Activated CD8-positive, alpha-beta memory T cell treated with anti-CD3 and anti-CD28 coated beads, Interleukin-2, amount 10 ng/mL, durations not matched to agents 7 days and 5 days (primary cell): ENCODE results near the gene CDHR3. TPM values are rescaled to one million over a fixed set of nuclear protein-coding genes. Genes with fewer than 3 reads are reported as not detected.
"Not testable (repeated sequence)": the region's sequence is repeated elsewhere in the genome, so short reads cannot be mapped to it uniquely, and the experiment has no call there.

Experiments
- ATAC-seq: fragments of 150-1000 bp; cut with Tn5 transposase; one replicate; pipeline ENCODE4 v1.10.0; 2021; ENCODE audit warnings: moderate library complexity
- CTCF ChIA-PET: fragments of 350-600 bp; sonication (Branson Sonifier 250); formaldehyde crosslinking; loops from one replicate; lab custom pipeline; 2021; ENCODE audit warnings: antibody characterized with exemption; lab: Charles Lee
- DNase-seq: peaks from one replicate; pipeline ENCODE4 v3.0.0-alpha.2; 2020
- H3K27ac Mint-ChIP-seq: one replicate; pipeline ENCODE4 v1.8.0; 2021; ENCODE audit warnings: mild to moderate bottlenecking, mixed read lengths
- H3K27me3 Mint-ChIP-seq: one replicate; pipeline ENCODE4 v1.8.0; 2021; ENCODE audit warnings: mixed read lengths
- H3K36me3 Mint-ChIP-seq: one replicate; pipeline ENCODE4 v1.8.0; 2021; ENCODE audit warnings: mild to moderate bottlenecking, mixed read lengths
- H3K4me1 Mint-ChIP-seq: one replicate; pipeline ENCODE4 v1.8.0; 2021; ENCODE audit warnings: mixed read lengths
- H3K4me3 Mint-ChIP-seq: one replicate; pipeline ENCODE4 v1.8.0; 2021; ENCODE audit warnings: mild to moderate bottlenecking, moderate library complexity, mixed read lengths
- H3K9me3 Mint-ChIP-seq: one replicate; pipeline ENCODE4 v1.8.0; 2022; ENCODE audit warnings: low read depth, mixed read lengths
- total RNA-seq, 2 experiments: library from RNA; stranded (reverse); gene quantifications; one replicate each; pipeline ENCODE4 v1.2.3, GENCODE V29; 2021

CDHR3 gene
- total RNA-seq, 2 experiments from 2014 or later: 0.30 to 0.58 TPM

GRCh38 chr7:105976868-105977267, 13.8 kb downstream of the CDHR3 start:
- no peaks in the 10 kb centered on the region for H3K9me3 Mint-ChIP-seq
- ATAC-seq: no peak
- CTCF ChIA-PET: interaction anchor here (0.5 to 1.2 kb wide), 3 partner anchors 33 to 104 kb away, joined by 3 to 4 read pairs (median 3); no protein-coding TSS in a partner anchor
- no peaks in the 10 kb centered on the region for H3K36me3 Mint-ChIP-seq
- no peaks in the 10 kb centered on the region for H3K4me1 Mint-ChIP-seq
- no peak for DNase-seq
- no peak overlapping the region for H3K4me3 Mint-ChIP-seq
- peaks cover 15% of the 10 kb centered on the region for H3K27me3 Mint-ChIP-seq
- no peak overlapping the region for H3K27ac Mint-ChIP-seq

DNA sequence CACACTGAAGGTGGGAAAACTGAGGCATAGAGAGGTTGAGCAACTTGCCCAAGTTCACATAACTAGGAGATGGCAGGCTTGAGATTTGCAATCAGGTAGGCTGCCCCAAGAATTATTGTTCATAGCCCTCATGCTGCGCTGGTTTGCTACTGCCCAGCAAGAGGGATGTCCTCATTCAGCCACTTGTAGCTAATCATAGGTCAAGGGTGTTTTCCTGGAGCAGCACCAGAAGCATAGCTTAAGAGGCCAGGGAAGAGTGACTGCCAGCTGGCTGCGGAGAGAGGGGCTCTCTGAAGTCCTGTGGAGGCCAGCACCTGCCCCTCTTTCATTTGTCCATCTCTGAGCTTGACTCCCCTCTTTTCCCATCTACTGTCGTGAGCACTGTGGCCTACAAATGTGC, 15.0 kb downstream of the CDHR3 start:
- no peak for DNase-seq
- Mint-ChIP-seq H3K36me3 (no peaks in the 10 kb centered on the region), H3K9me3 (no peaks in the 10 kb centered on the region), H3K27me3 (peaks cover 13% of the 10 kb centered on the region), H3K27ac (no peak overlapping the region), H3K4me1 (no peaks in the 10 kb centered on the region), H3K4me3 (no peak overlapping the region)
- no peak for ATAC-seq
- CTCF ChIA-PET: interaction anchor here (0.8 to 1.2 kb wide), 2 partner anchors 32 to 65 kb away, joined by 3 to 4 read pairs; no protein-coding TSS in a partner anchor

DNA sequence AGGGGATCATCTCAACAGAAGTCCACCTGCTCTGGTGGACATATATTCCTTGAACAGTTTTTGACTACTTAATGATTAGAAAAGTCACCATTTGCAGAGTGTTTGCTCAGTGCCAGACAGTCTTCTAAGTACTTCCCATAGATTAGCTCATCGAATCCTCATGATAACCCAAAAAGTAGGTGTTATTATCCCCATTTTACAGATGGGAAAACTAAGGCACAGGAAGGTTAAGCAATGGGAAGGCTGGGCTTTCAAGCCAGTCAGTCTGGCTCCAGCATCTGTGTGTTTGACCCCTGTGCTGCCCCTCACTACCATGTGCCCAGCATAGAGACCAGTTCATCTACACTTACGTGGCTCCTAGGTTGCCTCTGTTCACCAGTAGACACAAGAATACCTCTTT, 15.9 kb downstream of the CDHR3 start:
- no peaks in the 10 kb centered on the region for H3K36me3 Mint-ChIP-seq
- CTCF ChIA-PET: no interaction called here
- no peaks in the 10 kb centered on the region for H3K4me1 Mint-ChIP-seq
- H3K27me3 Mint-ChIP-seq: peaks cover 10% of the 10 kb centered on the region
- DNase-seq (no peak), ATAC-seq (no peak)
- H3K9me3 Mint-ChIP-seq: no peaks in the 10 kb centered on the region
- no peak overlapping the region for H3K27ac Mint-ChIP-seq
- H3K4me3 Mint-ChIP-seq: no peak overlapping the region

- H3K27me3 Mint-ChIP-seq: peaks cover 10% of the 10 kb centered on the region
- DNase-seq (no peak), ATAC-seq (no peak)
- H3K4me3 Mint-ChIP-seq: no peak overlapping the region
- no peaks in the 10 kb centered on the region for H3K4me1 Mint-ChIP-seq
- H3K36me3 Mint-ChIP-seq: no peaks in the 10 kb centered on the region
- CTCF ChIA-PET: interaction anchor here (0.6 kb wide), 1 partner anchor 279 kb away, joined by 4 read pairs; no protein-coding TSS in a partner anchor
- no peaks in the 10 kb centered on the region for H3K9me3 Mint-ChIP-seq
- no peak overlapping the region for H3K27ac Mint-ChIP-seq
Observed at GRCh38 chr7:105979405-105979804, 16.3 kb downstream of the CDHR3 start.

DNA sequence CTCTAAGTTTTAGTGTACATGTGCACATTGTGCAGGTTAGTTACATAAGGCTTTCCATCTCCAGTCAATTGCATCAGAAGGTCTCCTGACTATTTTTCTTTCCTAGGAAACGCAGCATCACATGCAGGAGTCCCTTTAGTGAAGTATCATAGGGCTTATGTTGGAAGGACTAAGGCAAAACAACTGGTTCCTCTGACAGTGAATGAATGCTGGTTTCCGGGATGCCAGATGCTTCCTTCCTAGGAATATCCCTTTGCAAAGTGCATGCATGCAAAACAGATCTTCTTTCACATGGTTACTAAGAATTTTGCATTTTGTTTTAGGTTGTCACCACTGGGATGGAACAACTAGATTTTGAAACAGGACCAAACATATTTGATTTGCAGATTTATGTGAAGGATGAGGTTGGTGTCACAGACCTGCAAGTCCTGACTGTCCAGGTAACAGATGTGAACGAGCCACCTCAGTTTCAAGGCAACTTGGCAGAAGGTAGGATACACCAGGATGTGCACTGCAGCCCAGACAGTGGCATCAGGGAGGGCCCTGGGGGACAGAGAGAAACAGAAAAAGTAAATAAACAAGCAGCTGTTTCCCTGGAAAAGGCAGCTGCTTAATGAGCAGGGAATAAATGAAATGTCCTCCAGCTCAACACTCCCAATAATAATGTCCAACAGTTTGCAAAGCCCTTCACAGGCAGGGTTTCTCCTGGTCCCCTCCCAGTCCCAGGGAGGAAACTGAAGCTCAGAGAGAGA, 17.8 kb downstream of the CDHR3 start:
- H3K27ac Mint-ChIP-seq: no peak overlapping the region
- no peaks in the 10 kb centered on the region for H3K36me3 Mint-ChIP-seq
- ATAC-seq: no peak
- DNase-seq: no peak
- no peaks in the 10 kb centered on the region for H3K9me3 Mint-ChIP-seq
- CTCF ChIA-PET: interaction anchor here (1.5 kb wide), 1 partner anchor 220 kb away, joined by 4 read pairs; no protein-coding TSS in a partner anchor
- H3K4me3 Mint-ChIP-seq: no peak overlapping the region
- H3K4me1 Mint-ChIP-seq: no peaks in the 10 kb centered on the region
- H3K27me3 Mint-ChIP-seq: peaks cover 13% of the 10 kb centered on the region

GRCh38 chr7:105982388-105982787, 19.3 kb downstream of the CDHR3 start:
- peaks cover 25% of the 10 kb centered on the region for H3K27me3 Mint-ChIP-seq
- H3K27ac Mint-ChIP-seq: no peak overlapping the region
- H3K4me1 Mint-ChIP-seq: no peaks in the 10 kb centered on the region
- no peaks in the 10 kb centered on the region for H3K36me3 Mint-ChIP-seq
- ATAC-seq (no peak), DNase-seq (no peak)
- CTCF ChIA-PET: interaction anchor here (1.5 kb wide), 1 partner anchor 222 kb away, joined by 4 read pairs; no protein-coding TSS in a partner anchor
- H3K9me3 Mint-ChIP-seq: no peaks in the 10 kb centered on the region
- H3K4me3 Mint-ChIP-seq: no peak overlapping the region

GRCh38 chr7:105984808-105985207, 21.7 kb downstream of the CDHR3 start:
- not testable (repeated sequence) for ATAC-seq, H3K4me3 Mint-ChIP-seq, H3K36me3 Mint-ChIP-seq, H3K9me3 Mint-ChIP-seq, DNase-seq, H3K4me1 Mint-ChIP-seq, H3K27ac Mint-ChIP-seq
- CTCF ChIA-PET: interaction anchor here (1.0 kb wide), 1 partner anchor 224 kb away, joined by 3 read pairs; no protein-coding TSS in a partner anchor
- peaks cover 32% of the 10 kb centered on the region for H3K27me3 Mint-ChIP-seq

- Mint-ChIP-seq H3K4me1 (no peaks in the 10 kb centered on the region), H3K36me3 (no peaks in the 10 kb centered on the region), H3K27ac (no peak overlapping the region), H3K4me3 (no peak overlapping the region), H3K9me3 (no peaks in the 10 kb centered on the region), H3K27me3 (peaks cover 31% of the 10 kb centered on the region)
- CTCF ChIA-PET: interaction anchor here (1.0 kb wide), 1 partner anchor 225 kb away, joined by 3 read pairs; no protein-coding TSS in a partner anchor
- no peak for ATAC-seq
- no peak for DNase-seq
Observed at GRCh38 chr7:105985229-105985628, 22.2 kb downstream of the CDHR3 start.

- no peak for ATAC-seq
- CTCF ChIA-PET: no interaction called here
- Mint-ChIP-seq H3K36me3 (no peaks in the 10 kb centered on the region), H3K27ac (no peak overlapping the region), H3K27me3 (peaks cover 28% of the 10 kb centered on the region), H3K9me3 (no peaks in the 10 kb centered on the region), H3K4me1 (no peaks in the 10 kb centered on the region), H3K4me3 (no peak overlapping the region)
- no peak for DNase-seq
Observed at GRCh38 chr7:105985672-105986215, 22.7 kb downstream of the CDHR3 start.

GRCh38 chr7:105987046-105987445, 24.0 kb downstream of the CDHR3 start:
- Mint-ChIP-seq H3K9me3 (no peaks in the 10 kb centered on the region), H3K36me3 (no peaks in the 10 kb centered on the region), H3K27ac (no peak overlapping the region), H3K4me3 (no peak overlapping the region), H3K4me1 (no peaks in the 10 kb centered on the region), H3K27me3 (peaks cover 26% of the 10 kb centered on the region)
- ATAC-seq: no peak
- DNase-seq: no peak
- CTCF ChIA-PET: no interaction called here

GRCh38 chr7:105988276-105988675, 25.2 kb downstream of the CDHR3 start:
- CTCF ChIA-PET: no interaction called here
- H3K36me3 Mint-ChIP-seq: no peaks in the 10 kb centered on the region
- no peak overlapping the region for H3K4me3 Mint-ChIP-seq
- H3K27ac Mint-ChIP-seq: no peak overlapping the region
- ATAC-seq: no peak
- H3K4me1 Mint-ChIP-seq: no peaks in the 10 kb centered on the region
- peaks cover 32% of the 10 kb centered on the region for H3K27me3 Mint-ChIP-seq
- no peaks in the 10 kb centered on the region for H3K9me3 Mint-ChIP-seq
- DNase-seq: no peak

- CTCF ChIA-PET: interaction anchor here (1.2 kb wide), 1 partner anchor 229 kb away, joined by 3 read pairs; no protein-coding TSS in a partner anchor
Observed at GRCh38 chr7:105989191-105989590, 26.1 kb downstream of the CDHR3 start.

DNA sequence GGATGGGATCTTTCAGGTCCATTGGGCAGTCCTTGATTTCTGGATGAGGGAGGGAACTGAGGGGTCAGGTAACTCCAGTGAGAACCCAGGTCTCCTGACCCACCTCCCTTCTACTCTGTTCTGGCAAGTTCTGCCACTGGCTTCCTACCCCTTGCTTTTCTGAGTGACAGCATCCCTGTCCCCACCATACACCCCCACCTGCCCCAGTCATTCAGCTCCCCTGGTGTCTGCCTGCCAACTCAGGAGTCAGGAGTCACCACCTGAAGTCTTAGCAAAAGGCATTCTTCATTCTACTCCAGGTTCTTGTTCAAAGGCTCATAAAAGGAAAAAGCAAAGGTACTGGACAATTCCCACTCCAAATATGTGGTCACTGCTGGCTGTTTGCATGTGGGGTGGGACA, 26.6 kb downstream of the CDHR3 start:
- Mint-ChIP-seq H3K36me3 (no peaks in the 10 kb centered on the region), H3K27ac (no peak overlapping the region), H3K9me3 (no peaks in the 10 kb centered on the region), H3K27me3 (peaks cover 34% of the 10 kb centered on the region), H3K4me3 (no peak overlapping the region), H3K4me1 (no peaks in the 10 kb centered on the region)
- ATAC-seq (no peak), DNase-seq (no peak)
- CTCF ChIA-PET: interaction anchor here (1.2 kb wide), 1 partner anchor 229 kb away, joined by 3 read pairs; no protein-coding TSS in a partner anchor

More at GRCh38 chr7:105989191-105989590, 26.1 kb downstream of the CDHR3 start:
- ATAC-seq (no peak), DNase-seq (no peak)
- Mint-ChIP-seq H3K4me1 (no peaks in the 10 kb centered on the region), H3K36me3 (no peaks in the 10 kb centered on the region), H3K27ac (no peak overlapping the region), H3K4me3 (no peak overlapping the region), H3K27me3 (peaks cover 34% of the 10 kb centered on the region), H3K9me3 (no peaks in the 10 kb centered on the region)
